ENCODE data around the gene C6orf15. TPM values are rescaled to one million over a fixed set of nuclear protein-coding genes. Genes with fewer than 3 reads are reported as not detected.

C6orf15 gene
- total and polyA plus RNA-seq, 2 donors from 2014 or later = not detected

GRCh38 chr6:31144970-31145340, 32.6 kb upstream of the C6orf15 start:
- no peak overlapping the region for H3K27ac ChIP-seq (ENCODE audit: low read depth in 2 of 2, low read length in 2 of 2)
- no peak overlapping the region for H3K4me3 ChIP-seq (ENCODE audit: low read length in 3 of 3)
- H3K4me1 ChIP-seq (ENCODE audit: control insufficient read depth in 2 of 3, insufficient read depth in 2 of 3, low read depth in 1 of 3, low read length in 3 of 3) = no peaks in the 10 kb centered on the region
- no peak for FAIRE-seq
- H3K9ac ChIP-seq (ENCODE audit: low read length in 3 of 3) = no peak overlapping the region
- intact Hi-C loops (cut with DNase I) = no loop called here
- DNase-seq = no peak
- no peaks in the 10 kb centered on the region for H3K9me3 ChIP-seq (ENCODE audit: control insufficient read depth in 2 of 3, insufficient read depth in 1 of 3, low read length in 3 of 3)
- TF ChIP-seq CTCF (IDR thresholded peaks at IDR 0.05; ENCODE audit: borderline replicate concordance, extremely low read depth, insufficient read depth) = no peak
- H3K27me3 ChIP-seq (ENCODE audit: control insufficient read depth, insufficient read depth, low read length) = no peaks in the 10 kb centered on the region
- peaks cover 0 to 3% (median 2%) of the 10 kb centered on the region in 3 donors for H3K36me3 ChIP-seq (ENCODE audit: control insufficient read depth in 2 of 3, insufficient read depth in 3 of 3, low read length in 3 of 3)

- intact Hi-C loops (cut with DNase I) = no loop called here
- FAIRE-seq = no peak
- no peak overlapping the region for H3K9ac ChIP-seq (ENCODE audit: low read length in 3 of 3)
- peaks cover 0 to 3% (median 2%) of the 10 kb centered on the region in 3 donors for H3K36me3 ChIP-seq (ENCODE audit: control insufficient read depth in 2 of 3, insufficient read depth in 3 of 3, low read length in 3 of 3)
- no peaks in the 10 kb centered on the region for H3K27me3 ChIP-seq (ENCODE audit: control insufficient read depth, insufficient read depth, low read length)
- no peak overlapping the region for H3K27ac ChIP-seq (ENCODE audit: low read depth in 2 of 2, low read length in 2 of 2)
- no peaks in the 10 kb centered on the region for H3K9me3 ChIP-seq (ENCODE audit: control insufficient read depth in 2 of 3, insufficient read depth in 1 of 3, low read length in 3 of 3)
- no peak overlapping the region for H3K4me3 ChIP-seq (ENCODE audit: low read length in 3 of 3)
- no peak for DNase-seq
- peaks cover 0 to under 1% (median 0%) of the 10 kb centered on the region in 3 donors for H3K4me1 ChIP-seq (ENCODE audit: control insufficient read depth in 2 of 3, insufficient read depth in 2 of 3, low read depth in 1 of 3, low read length in 3 of 3)
- TF ChIP-seq CTCF (IDR thresholded peaks at IDR 0.05; ENCODE audit: borderline replicate concordance, extremely low read depth, insufficient read depth) = no peak
These were observed 32.1 kb upstream of the C6orf15 start for GRCh38 chr6:31144296-31144969.

- no peaks in the 10 kb centered on the region for H3K9me3 ChIP-seq (ENCODE audit: control insufficient read depth in 2 of 3, insufficient read depth in 1 of 3, low read length in 3 of 3)
- intact Hi-C loops (cut with DNase I) = no loop called here
- no peak for TF ChIP-seq CTCF (IDR thresholded peaks at IDR 0.05; ENCODE audit: borderline replicate concordance, extremely low read depth, insufficient read depth)
- no peak overlapping the region for H3K27ac ChIP-seq (ENCODE audit: low read depth in 2 of 2, low read length in 2 of 2)
- no peak for DNase-seq
- no peaks in the 10 kb centered on the region for H3K27me3 ChIP-seq (ENCODE audit: control insufficient read depth, insufficient read depth, low read length)
- peaks cover 0 to 3% (median 2%) of the 10 kb centered on the region in 3 donors for H3K36me3 ChIP-seq (ENCODE audit: control insufficient read depth in 2 of 3, insufficient read depth in 3 of 3, low read length in 3 of 3)
- H3K9ac ChIP-seq (ENCODE audit: low read length in 3 of 3) = no peak overlapping the region
- H3K4me1 ChIP-seq (ENCODE audit: control insufficient read depth in 2 of 3, insufficient read depth in 2 of 3, low read depth in 1 of 3, low read length in 3 of 3) = peaks cover 0 to 3% (median 0%) of the 10 kb centered on the region in 3 donors
- no peak overlapping the region for H3K4me3 ChIP-seq (ENCODE audit: low read length in 3 of 3)
- FAIRE-seq = no peak
These were observed 30.8 kb upstream of the C6orf15 start for GRCh38 chr6:31143148-31143547.
